Neural progenitor cell (in vitro differentiated cells): ENCODE results near the gene USP49.

Experiments
- CTCF ChIP-seq: fragments of 200-600 bp; sonication (generic); IDR thresholded peaks from 2 replicates; pipeline ENCODE4 v1.5.1; 2017; ENCODE audit warnings: antibody characterized with exemption, mild to moderate bottlenecking
- EZH2 ChIP-seq: fragments of 200-600 bp; sonication (generic); IDR thresholded peaks from 2 replicates; pipeline ENCODE4 v1.6.1; 2017; ENCODE audit warnings: antibody characterized with exemption, mild to moderate bottlenecking, moderate library complexity

- TF ChIP-seq CTCF (no peak), EZH2 (no peak)
Observed at GRCh38 chr6:41740366-41741162, 154.6 kb downstream of the USP49 start.
